GM21390 (cell line): ENCODE measurements around the gene PPP1R12B.
"Not testable (repeated sequence)": the region's sequence is repeated elsewhere in the genome, so short reads cannot be mapped to it uniquely, and the experiment has no call there.

ENCODE experiments used
- ATAC-seq: cut with Tn5 transposase; IDR thresholded peaks from one replicate; pipeline ENCODE4 v1.9.1; 2021; ENCODE audit not compliant: unreplicated experiment

The PPP1R12B gene

GRCh38 chr1:202575918-202576653, 227.6 kb downstream of the PPP1R12B start:
- no peak for ATAC-seq

GRCh38 chr1:202576816-202577215, 228.3 kb downstream of the PPP1R12B start:
- ATAC-seq: no peak

- no peak for ATAC-seq
Measured at GRCh38 chr1:202577381-202577780, 228.9 kb downstream of the PPP1R12B start.

GRCh38 chr1:202578001-202578504, 229.6 kb downstream of the PPP1R12B start:
- no peak for ATAC-seq

- ATAC-seq: no peak
Measured at GRCh38 chr1:202578565-202578964, 230.1 kb downstream of the PPP1R12B start.

- ATAC-seq: no peak
Measured at GRCh38 chr1:202579806-202580205, 231.3 kb downstream of the PPP1R12B start.

GRCh38 chr1:202580619-202581018, 232.1 kb downstream of the PPP1R12B start:
- ATAC-seq: no peak

GRCh38 chr1:202582350-202582749, 233.9 kb downstream of the PPP1R12B start:
- ATAC-seq: not testable (repeated sequence)

GRCh38 chr1:202584707-202585589, 236.4 kb downstream of the PPP1R12B start:
- no peak for ATAC-seq

- no peak for ATAC-seq
Measured at GRCh38 chr1:202585590-202585933, 237.1 kb downstream of the PPP1R12B start.

GRCh38 chr1:202586018-202586821, 237.7 kb downstream of the PPP1R12B start:
- no peak for ATAC-seq

- ATAC-seq: no peak
Measured at GRCh38 chr1:202586871-202587270, 238.4 kb downstream of the PPP1R12B start.

GRCh38 chr1:202587859-202588485, 239.5 kb downstream of the PPP1R12B start:
- no peak for ATAC-seq

- no peak for ATAC-seq
Measured at GRCh38 chr1:202588503-202589189, 240.1 kb downstream of the PPP1R12B start.

GRCh38 chr1:202589190-202589930, 240.9 kb downstream of the PPP1R12B start:
- ATAC-seq: no peak

GRCh38 chr1:202590126-202590525, 241.6 kb downstream of the PPP1R12B start:
- no peak for ATAC-seq

- no peak for ATAC-seq
Measured at GRCh38 chr1:202590975-202591411, 242.5 kb downstream of the PPP1R12B start.

GRCh38 chr1:202591515-202591914, 243.0 kb downstream of the PPP1R12B start:
- no peak for ATAC-seq

GRCh38 chr1:202592146-202592545, 243.6 kb downstream of the PPP1R12B start:
- ATAC-seq: no peak
